ENCODE measurements around the gene SCUBE1. TPM values are rescaled to one million over a fixed set of nuclear protein-coding genes. Genes with fewer than 3 reads are reported as not detected.

The SCUBE1 gene
- total RNA-seq, 1 experiment from 2014 or later: not detected

DNA sequence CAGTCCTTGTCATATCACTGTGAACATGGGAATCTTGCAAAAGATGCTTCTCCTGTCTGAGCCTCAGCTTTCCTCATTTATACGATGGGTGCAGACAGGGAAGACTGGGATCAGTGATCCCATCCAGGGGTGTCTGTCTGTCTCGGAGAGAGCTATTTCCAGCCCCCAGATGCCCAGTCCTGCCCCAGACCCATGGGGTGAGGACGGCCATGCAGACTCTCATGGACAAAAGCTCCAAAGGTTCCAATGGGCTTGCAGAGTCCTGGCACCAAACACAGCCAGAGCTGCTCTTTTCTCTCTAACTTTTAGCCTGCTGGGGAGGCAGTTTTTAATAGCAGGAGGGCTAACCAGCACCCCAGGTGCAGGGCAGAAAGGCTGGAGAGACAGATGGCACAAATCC lies 5.2 kb downstream of the SCUBE1 start:
- no TSS peak for BruUV-seq (replicated peaks)
- CTCF ChIA-PET: no interaction called here

DNA sequence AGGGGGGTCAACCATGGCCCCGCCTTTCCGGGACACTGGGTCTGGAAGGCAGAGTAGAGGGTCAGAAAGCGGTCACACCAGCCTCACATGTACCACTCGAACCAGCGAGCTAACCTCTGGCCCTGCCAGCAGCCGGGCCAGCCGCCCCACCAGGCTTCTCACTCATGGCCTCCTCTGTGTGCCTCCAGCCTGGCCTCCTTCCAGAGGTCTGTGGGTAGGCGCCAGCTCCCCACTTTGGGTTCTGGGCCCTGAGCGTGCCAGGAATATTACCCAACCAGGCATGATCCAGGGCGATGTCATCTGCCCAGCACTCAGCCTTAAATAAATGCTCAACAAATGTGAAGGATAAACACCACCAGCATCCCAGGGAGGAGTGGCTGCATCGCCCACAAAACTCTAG lies 5.8 kb downstream of the SCUBE1 start:
- no peaks in the 10 kb centered on the region for H3K4me1 ChIP-seq (ENCODE audit: control insufficient read depth, insufficient read depth, low read length)
- CTCF ChIA-PET: no interaction called here
- POLR2A ChIA-PET: no interaction called here
- no peaks in the 10 kb centered on the region for H3K36me3 ChIP-seq (ENCODE audit: control insufficient read depth, insufficient read depth, low read length)
- H3K4me3 ChIP-seq (ENCODE audit: low read depth in 2 of 2, low read length in 2 of 2): no peak overlapping the region
- DNase-seq (ENCODE audit: low read depth, low spot score) (no peak), ATAC-seq (no peak)
- TF ChIP-seq, protein P1, sequence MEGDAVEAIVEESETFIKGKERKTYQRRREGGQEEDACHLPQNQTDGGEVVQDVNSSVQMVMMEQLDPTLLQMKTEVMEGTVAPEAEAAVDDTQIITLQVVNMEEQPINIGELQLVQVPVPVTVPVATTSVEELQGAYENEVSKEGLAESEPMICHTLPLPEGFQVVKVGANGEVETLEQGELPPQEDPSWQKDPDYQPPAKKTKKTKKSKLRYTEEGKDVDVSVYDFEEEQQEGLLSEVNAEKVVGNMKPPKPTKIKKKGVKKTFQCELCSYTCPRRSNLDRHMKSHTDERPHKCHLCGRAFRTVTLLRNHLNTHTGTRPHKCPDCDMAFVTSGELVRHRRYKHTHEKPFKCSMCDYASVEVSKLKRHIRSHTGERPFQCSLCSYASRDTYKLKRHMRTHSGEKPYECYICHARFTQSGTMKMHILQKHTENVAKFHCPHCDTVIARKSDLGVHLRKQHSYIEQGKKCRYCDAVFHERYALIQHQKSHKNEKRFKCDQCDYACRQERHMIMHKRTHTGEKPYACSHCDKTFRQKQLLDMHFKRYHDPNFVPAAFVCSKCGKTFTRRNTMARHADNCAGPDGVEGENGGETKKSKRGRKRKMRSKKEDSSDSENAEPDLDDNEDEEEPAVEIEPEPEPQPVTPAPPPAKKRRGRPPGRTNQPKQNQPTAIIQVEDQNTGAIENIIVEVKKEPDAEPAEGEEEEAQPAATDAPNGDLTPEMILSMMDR (IDR thresholded peaks at IDR 0.05): no peak
- TF ChIP-seq POLR2AphosphoS5 (IDR thresholded peaks at IDR 0.05; ENCODE audit: low read depth, low read length): no peak
- TF ChIP-seq, protein P2, sequence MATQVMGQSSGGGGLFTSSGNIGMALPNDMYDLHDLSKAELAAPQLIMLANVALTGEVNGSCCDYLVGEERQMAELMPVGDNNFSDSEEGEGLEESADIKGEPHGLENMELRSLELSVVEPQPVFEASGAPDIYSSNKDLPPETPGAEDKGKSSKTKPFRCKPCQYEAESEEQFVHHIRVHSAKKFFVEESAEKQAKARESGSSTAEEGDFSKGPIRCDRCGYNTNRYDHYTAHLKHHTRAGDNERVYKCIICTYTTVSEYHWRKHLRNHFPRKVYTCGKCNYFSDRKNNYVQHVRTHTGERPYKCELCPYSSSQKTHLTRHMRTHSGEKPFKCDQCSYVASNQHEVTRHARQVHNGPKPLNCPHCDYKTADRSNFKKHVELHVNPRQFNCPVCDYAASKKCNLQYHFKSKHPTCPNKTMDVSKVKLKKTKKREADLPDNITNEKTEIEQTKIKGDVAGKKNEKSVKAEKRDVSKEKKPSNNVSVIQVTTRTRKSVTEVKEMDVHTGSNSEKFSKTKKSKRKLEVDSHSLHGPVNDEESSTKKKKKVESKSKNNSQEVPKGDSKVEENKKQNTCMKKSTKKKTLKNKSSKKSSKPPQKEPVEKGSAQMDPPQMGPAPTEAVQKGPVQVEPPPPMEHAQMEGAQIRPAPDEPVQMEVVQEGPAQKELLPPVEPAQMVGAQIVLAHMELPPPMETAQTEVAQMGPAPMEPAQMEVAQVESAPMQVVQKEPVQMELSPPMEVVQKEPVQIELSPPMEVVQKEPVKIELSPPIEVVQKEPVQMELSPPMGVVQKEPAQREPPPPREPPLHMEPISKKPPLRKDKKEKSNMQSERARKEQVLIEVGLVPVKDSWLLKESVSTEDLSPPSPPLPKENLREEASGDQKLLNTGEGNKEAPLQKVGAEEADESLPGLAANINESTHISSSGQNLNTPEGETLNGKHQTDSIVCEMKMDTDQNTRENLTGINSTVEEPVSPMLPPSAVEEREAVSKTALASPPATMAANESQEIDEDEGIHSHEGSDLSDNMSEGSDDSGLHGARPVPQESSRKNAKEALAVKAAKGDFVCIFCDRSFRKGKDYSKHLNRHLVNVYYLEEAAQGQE (IDR thresholded peaks at IDR 0.05; ENCODE audit: insufficient read depth in 1 of 2, low read depth in 2 of 2, low read length in 1 of 2): no peak
- TF ChIP-seq TCF7L2 (IDR thresholded peaks at IDR 0.05; ENCODE audit: low read depth, low read length): no peak
- TF ChIP-seq SIN3A (IDR thresholded peaks at IDR 0.05; ENCODE audit: borderline replicate concordance, insufficient read depth, low read depth, low read length): no peak
- in situ Hi-C loops (cut with HindIII; ENCODE audit: low pct_unique_long_range_greater_than_20kb, low sequenced_read_pairs) (no loop called here), intact Hi-C loops (cut with micrococcal nuclease; ENCODE audit: unreplicated experiment) (no loop called here)
- H3K27ac ChIP-seq (ENCODE audit: low read length): no peak overlapping the region
- no TSS peak for BruUV-seq (replicated peaks)
- no peaks in the 10 kb centered on the region for H3K9me3 ChIP-seq (ENCODE audit: control insufficient read depth, insufficient read depth, low read depth, low read length)
- no peaks in the 10 kb centered on the region; the same call in 1 of the 2 replicates for H3K27me3 ChIP-seq (ENCODE audit: control insufficient read depth, insufficient read depth, low read length)

More for the DNA sequence above, 5.2 kb downstream of the SCUBE1 start:
- no peak for ATAC-seq
- H3K4me3 ChIP-seq (ENCODE audit: low read depth in 2 of 2, low read length in 2 of 2): no peak overlapping the region
- H3K9me3 ChIP-seq (ENCODE audit: control insufficient read depth, insufficient read depth, low read depth, low read length): no peaks in the 10 kb centered on the region
- in situ Hi-C loops (cut with HindIII; ENCODE audit: low pct_unique_long_range_greater_than_20kb, low sequenced_read_pairs): no loop called here
- DNase-seq (ENCODE audit: low read depth, low spot score): no peak
- H3K27me3 ChIP-seq (ENCODE audit: control insufficient read depth, insufficient read depth, low read length): no peaks in the 10 kb centered on the region; the same call in 1 of the 2 replicates
- intact Hi-C loops (cut with micrococcal nuclease; ENCODE audit: unreplicated experiment): no loop called here
- H3K4me1 ChIP-seq (ENCODE audit: control insufficient read depth, insufficient read depth, low read length): no peaks in the 10 kb centered on the region
- POLR2A ChIA-PET: no interaction called here
- TF ChIP-seq, protein P2 (IDR thresholded peaks at IDR 0.05; ENCODE audit: insufficient read depth in 1 of 2, low read depth in 2 of 2, low read length in 1 of 2): no peak
- TF ChIP-seq POLR2AphosphoS5 (IDR thresholded peaks at IDR 0.05; ENCODE audit: low read depth, low read length) (no peak), TCF7L2 (IDR thresholded peaks at IDR 0.05; ENCODE audit: low read depth, low read length) (no peak), SIN3A (IDR thresholded peaks at IDR 0.05; ENCODE audit: borderline replicate concordance, insufficient read depth, low read depth, low read length) (no peak)
- TF ChIP-seq, protein P1 (IDR thresholded peaks at IDR 0.05): no peak
- H3K27ac ChIP-seq (ENCODE audit: low read length): no peak overlapping the region
- no peaks in the 10 kb centered on the region for H3K36me3 ChIP-seq (ENCODE audit: control insufficient read depth, insufficient read depth, low read length)
